ENCODE data around the gene RUFY2. TPM values are rescaled to one million over a fixed set of nuclear protein-coding genes. Genes with fewer than 3 reads are reported as not detected.

Gene RUFY2
- total RNA-seq, 4 donors from 2014 or later: 18.0 to 49.6 (median 23.5) TPM

DNA sequence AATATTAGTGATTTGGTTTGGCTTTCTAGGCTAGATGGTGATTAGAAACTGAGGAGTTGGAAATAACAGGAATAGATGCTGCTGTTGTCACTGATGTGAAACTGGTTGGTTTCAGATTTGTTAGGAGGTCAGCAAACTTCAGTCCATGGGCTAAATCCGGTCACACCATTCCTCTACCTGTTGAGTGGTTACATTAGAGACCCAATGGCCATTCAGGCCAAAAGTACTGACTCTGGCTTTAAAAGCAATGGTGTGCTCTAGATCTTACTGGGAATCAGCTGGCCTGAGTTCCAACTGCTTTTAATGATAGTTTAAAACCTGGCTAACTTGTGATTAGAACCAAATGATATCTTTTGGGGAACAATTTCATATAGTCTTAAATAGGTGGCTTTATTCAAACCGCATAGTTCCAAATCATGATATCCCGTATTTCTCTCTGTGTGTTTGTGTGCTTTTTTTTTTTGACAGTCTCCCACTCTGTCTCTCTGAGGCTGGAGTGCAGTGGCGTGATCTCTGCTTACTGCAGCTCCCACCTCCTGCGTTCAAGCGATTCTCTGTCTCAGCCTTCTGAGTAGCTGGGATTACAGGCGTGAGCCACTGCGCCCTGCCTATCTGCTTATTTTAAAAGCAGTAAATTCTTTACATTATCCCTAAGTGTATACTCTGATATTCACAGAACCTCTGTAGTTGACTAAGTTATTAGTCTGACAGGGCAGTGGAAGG lies 66.6 kb downstream of the RUFY2 start:
- no peak for DNase-seq (ENCODE audit: low spot score in 2 of 2)
- intact Hi-C loops (cut with DNase I; ENCODE audit: low total_unique reads): no loop called here
- no peak overlapping the region for H3K4me3 ChIP-seq (ENCODE audit: low read depth, poor library complexity, severe bottlenecking)
- TF ChIP-seq, protein P1, sequence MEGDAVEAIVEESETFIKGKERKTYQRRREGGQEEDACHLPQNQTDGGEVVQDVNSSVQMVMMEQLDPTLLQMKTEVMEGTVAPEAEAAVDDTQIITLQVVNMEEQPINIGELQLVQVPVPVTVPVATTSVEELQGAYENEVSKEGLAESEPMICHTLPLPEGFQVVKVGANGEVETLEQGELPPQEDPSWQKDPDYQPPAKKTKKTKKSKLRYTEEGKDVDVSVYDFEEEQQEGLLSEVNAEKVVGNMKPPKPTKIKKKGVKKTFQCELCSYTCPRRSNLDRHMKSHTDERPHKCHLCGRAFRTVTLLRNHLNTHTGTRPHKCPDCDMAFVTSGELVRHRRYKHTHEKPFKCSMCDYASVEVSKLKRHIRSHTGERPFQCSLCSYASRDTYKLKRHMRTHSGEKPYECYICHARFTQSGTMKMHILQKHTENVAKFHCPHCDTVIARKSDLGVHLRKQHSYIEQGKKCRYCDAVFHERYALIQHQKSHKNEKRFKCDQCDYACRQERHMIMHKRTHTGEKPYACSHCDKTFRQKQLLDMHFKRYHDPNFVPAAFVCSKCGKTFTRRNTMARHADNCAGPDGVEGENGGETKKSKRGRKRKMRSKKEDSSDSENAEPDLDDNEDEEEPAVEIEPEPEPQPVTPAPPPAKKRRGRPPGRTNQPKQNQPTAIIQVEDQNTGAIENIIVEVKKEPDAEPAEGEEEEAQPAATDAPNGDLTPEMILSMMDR (IDR thresholded peaks at IDR 0.05): no peak
- WGBS, 2 donors: 93 to 97% methylated on average over 8 of the region's 8 CpGs

DNA sequence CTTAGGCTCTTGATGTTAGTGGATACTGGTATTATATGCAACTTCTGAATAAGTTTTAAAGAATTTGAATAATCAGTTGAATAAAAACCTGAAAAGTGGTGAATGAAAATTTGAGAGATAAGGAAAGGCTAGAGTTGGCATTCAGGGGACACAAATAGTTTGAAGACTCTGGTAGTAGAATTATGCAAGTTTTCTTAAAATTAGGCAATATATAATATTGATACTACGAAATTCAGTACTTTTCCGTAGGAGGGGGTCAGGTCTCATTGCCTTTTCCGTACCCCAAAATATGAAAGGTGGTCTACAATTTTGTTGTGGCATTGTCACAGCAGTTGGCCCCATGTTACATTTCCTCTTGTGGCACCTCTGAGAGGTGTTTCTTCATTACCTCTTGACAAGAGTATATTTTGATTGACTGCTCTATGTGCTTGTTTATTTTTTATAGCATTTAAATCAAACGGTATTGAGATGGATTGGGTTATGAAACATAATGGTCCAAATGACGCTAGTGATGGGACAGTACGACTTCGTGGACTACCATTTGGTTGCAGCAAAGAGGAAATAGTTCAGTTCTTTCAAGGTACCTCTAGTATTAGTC lies 70.2 kb downstream of the RUFY2 start:
- no peak for DNase-seq (ENCODE audit: low spot score in 2 of 2)
- intact Hi-C loops (cut with DNase I; ENCODE audit: low total_unique reads): no loop called here
- TF ChIP-seq, protein P1 (IDR thresholded peaks at IDR 0.05): no peak
- no peak for TF ChIP-seq POLR2A (IDR thresholded peaks at IDR 0.05)
- H3K4me3 ChIP-seq (ENCODE audit: low read depth, poor library complexity, severe bottlenecking): no peak overlapping the region
- 71 to 75% methylated on average over 7 of the region's 7 CpGs for WGBS, 2 donors

DNA sequence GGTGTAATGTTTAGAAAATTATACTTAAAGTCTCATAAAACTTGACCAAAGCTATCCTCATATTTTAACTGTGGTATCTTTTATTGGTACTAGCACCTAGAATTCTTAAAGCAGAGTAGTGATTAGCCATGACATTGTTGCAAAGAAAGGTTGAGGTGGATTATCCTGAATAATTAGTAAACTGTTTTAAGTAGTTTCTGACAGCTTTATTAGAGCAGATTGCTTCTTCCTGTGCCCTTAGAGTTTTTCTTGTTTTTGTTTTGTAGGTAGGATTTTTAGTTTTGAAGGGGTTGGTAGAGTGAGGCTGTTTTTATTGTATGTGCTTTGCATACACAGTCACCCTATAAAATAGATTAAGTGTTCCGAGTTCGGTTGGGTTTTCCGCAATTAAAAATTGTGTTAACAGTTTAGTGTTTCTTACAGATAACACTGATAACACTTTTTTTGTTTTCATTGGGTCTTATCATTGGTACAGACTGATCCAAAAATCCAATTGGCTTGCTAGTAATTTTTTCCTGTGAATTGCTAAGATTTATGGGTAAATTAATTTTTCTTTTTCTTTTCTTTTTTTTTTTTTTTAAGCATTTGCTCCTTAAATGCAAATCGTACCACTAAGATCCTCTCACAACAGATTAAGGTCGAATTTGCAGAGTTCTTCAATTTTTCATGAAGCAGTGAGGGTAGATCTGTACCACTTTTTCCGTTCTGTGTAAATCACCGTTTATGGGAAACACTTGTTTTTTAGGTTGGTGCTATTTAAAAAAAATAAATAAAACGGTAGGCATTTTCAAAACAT lies 72.2 kb downstream of the RUFY2 start:
- no peak for DNase-seq (ENCODE audit: low spot score in 2 of 2)
- no peak for TF ChIP-seq POLR2A (IDR thresholded peaks at IDR 0.05)
- TF ChIP-seq, protein P1 (IDR thresholded peaks at IDR 0.05): no peak
- 5% methylated on average over 8 of the region's 8 CpGs for WGBS, 2 donors
- intact Hi-C loops (cut with DNase I; ENCODE audit: low total_unique reads): no loop called here
- H3K4me3 ChIP-seq (ENCODE audit: low read depth, poor library complexity, severe bottlenecking): no peak overlapping the region

DNA sequence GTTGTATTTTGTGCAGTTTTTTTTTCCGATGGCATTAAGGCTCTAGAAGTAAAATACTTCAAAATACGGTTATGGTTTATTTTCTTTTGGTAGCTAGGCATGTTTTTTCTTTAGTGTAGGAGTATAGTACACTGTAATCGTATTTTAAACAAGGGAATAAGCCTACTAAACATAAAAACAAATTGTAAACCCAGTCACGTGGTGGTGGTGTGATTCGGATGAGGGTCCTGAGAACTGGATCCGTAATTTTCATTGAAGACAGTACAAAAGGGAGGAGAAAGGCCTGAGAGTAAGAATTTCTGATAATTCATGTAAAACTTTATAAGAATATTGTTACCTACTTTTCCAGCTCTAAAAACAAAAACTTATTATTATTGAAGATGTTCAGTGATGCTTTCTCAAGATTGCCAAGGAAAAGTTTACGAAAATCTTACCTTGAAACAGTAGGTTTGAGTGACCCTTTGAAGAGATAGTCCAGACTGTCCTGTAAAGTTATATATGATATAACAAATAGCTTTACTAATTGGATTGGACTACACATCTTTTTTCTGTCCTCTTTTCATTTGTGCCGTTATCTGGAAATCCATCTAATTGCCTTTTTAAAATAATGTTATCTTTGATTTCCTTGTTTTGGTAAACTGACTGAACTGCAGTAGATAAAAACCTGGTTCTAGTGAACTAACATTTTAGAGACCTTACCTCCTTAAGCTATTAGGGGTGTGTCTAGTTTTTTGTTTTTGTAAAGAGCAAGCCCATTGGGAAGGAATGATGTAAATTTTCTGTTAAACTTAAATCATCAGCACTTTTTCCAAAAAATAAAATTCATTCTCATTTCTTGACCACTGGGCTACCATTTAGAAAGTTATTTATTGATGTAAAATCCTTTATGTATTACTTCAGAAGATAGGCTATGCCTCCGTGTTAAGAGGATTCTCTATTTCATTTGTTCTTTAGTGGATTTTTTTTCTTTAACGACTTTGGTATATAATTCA lies 73.3 kb downstream of the RUFY2 start:
- H3K4me3 ChIP-seq (ENCODE audit: low read depth, poor library complexity, severe bottlenecking): peak overlapping the region; percentile 96
- TF ChIP-seq POLR2A (IDR thresholded peaks at IDR 0.05): no peak
- TF ChIP-seq, protein P1 (IDR thresholded peaks at IDR 0.05): no peak
- WGBS, 2 donors: 1% methylated on average over 10 of the region's 10 CpGs
- intact Hi-C loops (cut with DNase I; ENCODE audit: low total_unique reads): no loop called here
- no peak for DNase-seq (ENCODE audit: low spot score in 2 of 2)

DNA sequence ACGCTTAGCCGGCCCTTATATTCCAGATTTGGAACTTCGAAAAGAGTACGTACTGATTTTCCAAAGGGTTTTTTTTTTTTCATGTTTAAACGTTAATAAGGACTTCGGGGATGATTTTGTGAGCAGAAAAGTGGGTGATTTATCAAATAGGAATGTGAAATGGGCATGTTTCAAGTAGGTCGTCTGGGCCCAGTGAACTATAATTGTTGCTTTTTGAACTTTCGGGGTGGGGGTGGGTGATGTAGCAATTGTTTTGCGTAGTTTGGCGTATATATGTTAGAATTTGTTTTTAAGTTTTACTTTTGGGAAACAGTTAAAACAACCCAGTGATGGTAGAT lies 74.0 kb downstream of the RUFY2 start:
- DNase-seq (ENCODE audit: low spot score in 2 of 2): no peak
- TF ChIP-seq, protein P1 (IDR thresholded peaks at IDR 0.05): no peak
- TF ChIP-seq POLR2A (IDR thresholded peaks at IDR 0.05): no peak
- intact Hi-C loops (cut with DNase I; ENCODE audit: low total_unique reads): no loop called here
- peak overlapping the region; percentile 96 for H3K4me3 ChIP-seq (ENCODE audit: low read depth, poor library complexity, severe bottlenecking)
- WGBS, 2 donors: 0% methylated on average over 10 of the region's 10 CpGs

All from lower leg skin (tissue), 4 donors.